Right lobe of liver (tissue), 6 donors: ENCODE data around the gene OR13J1. TPM values are rescaled to one million over a fixed set of nuclear protein-coding genes. Genes with fewer than 3 reads are reported as not detected.

Experiments
- ATAC-seq, 4 donors: fragments of 200-7000 bp; cut with Tn5 transposase; one replicate each; pipeline ENCODE4 v1.9.1; 2020; ENCODE audit warnings: mild to moderate bottlenecking in 4 of 4, moderate library complexity in 4 of 4
- DNase-seq, 3 donors: peaks; one replicate each; pipeline ENCODE4 v3.0.0-alpha.2; 2020
- H3K27ac ChIP-seq, 3 donors: fragments of 200-600 bp; one replicate each; pipeline ENCODE4 v1.8.0; 2022
- H3K27me3 ChIP-seq, 2 donors: fragments of 200-600 bp; one replicate each; pipeline ENCODE4 v1.8.0; 2022
- H3K36me3 ChIP-seq, 4 donors: fragments of 200-600 bp; sonication (generic) in 1 of 4; one replicate each; pipeline versions ENCODE4 v1.5.1 to v1.8.0; 2017 to 2022; ENCODE audit warnings: control low read depth in 1 of 4
- H3K4me1 ChIP-seq, 4 donors: fragments of 200-600 bp; sonication (generic) in 1 of 4; one replicate each; pipeline versions ENCODE4 v1.5.1 to v1.8.0; 2017 to 2022; ENCODE audit warnings: control low read depth in 1 of 4
- H3K4me3 ChIP-seq, 3 donors: fragments of 200-600 bp; one replicate each; pipeline ENCODE4 v1.8.0; 2022
- H3K9me3 ChIP-seq, 4 donors: fragments of 200-600 bp; sonication (generic) in 1 of 4; one replicate each; pipeline versions ENCODE4 v1.5.1 to v1.8.0; 2017 to 2022; ENCODE audit warnings: control low read depth in 1 of 4
- POLR2A ChIP-seq: fragments of 450-650 bp; IDR thresholded peaks from one replicate; pipeline ENCODE4 v1.6.1; 2017; ENCODE audit warnings: antibody characterized with exemption, mild to moderate bottlenecking
- WGBS: methylation state at CpG from one replicate; pipeline ENCODE4 v1.1.6; 2018; ENCODE audit warnings: low coverage, low lambda C conversion rate; ENCODE audit not compliant: insufficient coverage; ENCODE audit errors: missing lambda C conversion rate; 5-methylcytosine and 5-hydroxymethylcytosine counted together
- intact Hi-C, 2 donors: fragments of 100-400 bp; cut with DNase I; formaldehyde crosslinking; loops; one replicate each; pipeline versions ENCODE4 v1.11.2 to v1.14.1; 2022
- long read RNA-seq: library from polyadenylated mRNA; unstranded; transcript quantifications from one replicate; pipeline ENCODE4 v2.0.0, GENCODE V29; 2019
- total RNA-seq, 6 experiments: library from RNA; depleted of rRNA in 2 of 6; stranded (reverse); fragments of >200 nt in 2 of 6; fragmentation: NEBNext Ultra II Directional in 3 of 6; extraction: Animal tissue kit (Norgen Biotek cat#: 25700) in 3 of 6; gene quantifications; one replicate each; pipeline versions ENCODE4 v1.1.0 to v1.2.4, GENCODE V29; 2016 to 2023
- TF ChIP-seq, protein P1 (sequence below), 4 donors: fragments of 200-600 bp in 3 of 4; fragments of 450-650 bp in 1 of 4; IDR thresholded peaks; one replicate each; pipeline versions ENCODE4 v1.5.1 to v1.8.0; 2016 to 2022; ENCODE audit warnings: antibody characterized with exemption in 4 of 4, mild to moderate bottlenecking in 2 of 4
- donor health status: DM: no; HTN: yes; CAD: no.
- donor health status: DM: no; HTN: no; CAD: no.
- donor health status: DM: no; HTN: no; CAD: no.
- donor health status: DM: no; HTN: yes; CAD: no.
- donor health status: DM: no; HTN: yes; CAD: no.

Gene OR13J1
- not detected for total RNA-seq
- long read RNA-seq = 0 reads

DNA sequence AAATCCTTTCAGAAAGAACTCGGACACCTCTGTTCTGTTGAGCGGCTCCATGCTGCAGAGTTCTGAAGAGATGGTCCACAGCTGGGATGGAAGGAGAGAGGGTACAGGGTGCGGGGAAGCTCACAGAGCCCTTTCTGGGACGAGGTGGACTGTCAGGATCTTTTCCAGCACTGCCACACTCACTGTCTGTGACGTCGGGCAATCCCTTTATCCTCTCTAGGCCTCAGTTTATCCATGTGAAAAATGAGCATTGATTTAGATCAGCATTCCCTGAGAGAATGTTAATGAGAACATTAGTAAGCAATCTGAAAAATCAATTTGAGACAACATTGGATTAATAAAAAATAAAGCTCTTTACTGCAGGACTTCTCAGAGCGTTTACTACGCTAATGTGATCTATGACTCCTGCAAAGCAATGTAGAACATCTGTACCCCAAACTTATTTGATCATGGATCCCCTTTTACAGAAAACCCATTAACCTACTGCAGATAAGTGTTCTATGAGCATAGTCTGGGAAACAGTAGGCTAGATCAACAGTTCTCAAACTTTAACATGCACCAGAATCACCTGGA is at the start of gene OR13J1:
OR13J1 (minus strand) TSS at position 51 of the 573 bp plus-strand sequence; CDS start at position 51, 0 bp downstream.
- TF ChIP-seq, protein P1, sequence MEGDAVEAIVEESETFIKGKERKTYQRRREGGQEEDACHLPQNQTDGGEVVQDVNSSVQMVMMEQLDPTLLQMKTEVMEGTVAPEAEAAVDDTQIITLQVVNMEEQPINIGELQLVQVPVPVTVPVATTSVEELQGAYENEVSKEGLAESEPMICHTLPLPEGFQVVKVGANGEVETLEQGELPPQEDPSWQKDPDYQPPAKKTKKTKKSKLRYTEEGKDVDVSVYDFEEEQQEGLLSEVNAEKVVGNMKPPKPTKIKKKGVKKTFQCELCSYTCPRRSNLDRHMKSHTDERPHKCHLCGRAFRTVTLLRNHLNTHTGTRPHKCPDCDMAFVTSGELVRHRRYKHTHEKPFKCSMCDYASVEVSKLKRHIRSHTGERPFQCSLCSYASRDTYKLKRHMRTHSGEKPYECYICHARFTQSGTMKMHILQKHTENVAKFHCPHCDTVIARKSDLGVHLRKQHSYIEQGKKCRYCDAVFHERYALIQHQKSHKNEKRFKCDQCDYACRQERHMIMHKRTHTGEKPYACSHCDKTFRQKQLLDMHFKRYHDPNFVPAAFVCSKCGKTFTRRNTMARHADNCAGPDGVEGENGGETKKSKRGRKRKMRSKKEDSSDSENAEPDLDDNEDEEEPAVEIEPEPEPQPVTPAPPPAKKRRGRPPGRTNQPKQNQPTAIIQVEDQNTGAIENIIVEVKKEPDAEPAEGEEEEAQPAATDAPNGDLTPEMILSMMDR (IDR thresholded peaks at IDR 0.05) = no peak
- no peak for TF ChIP-seq POLR2A
- Histone ChIP-seq H3K36me3 (no peaks in the 10 kb centered on the region), H3K9me3 (no peaks in the 10 kb centered on the region), H3K4me1 (no peaks in the 10 kb centered on the region), H3K27me3 (no peaks in the 10 kb centered on the region), H3K4me3 (no peak within 1 kb of the TSS), H3K27ac (no peak within 1 kb of the TSS)
- ATAC-seq = no peak
- WGBS = 79% methylated on average over 6 of the region's 8 CpGs
- no peak for DNase-seq
- intact Hi-C loops = no loop called here

- ATAC-seq (no peak), DNase-seq (no peak)
- no peak overlapping the region for H3K4me3 ChIP-seq
- intact Hi-C loops = no loop called here
- no peak for TF ChIP-seq POLR2A
- TF ChIP-seq, protein P1 (IDR thresholded peaks at IDR 0.05) = no peak
- no peaks in the 10 kb centered on the region for H3K9me3 ChIP-seq
- H3K27me3 ChIP-seq = no peaks in the 10 kb centered on the region
- WGBS = 69% methylated on average over 3 of the region's 3 CpGs
- H3K27ac ChIP-seq = peak overlapping the region in 2 of 3 donors; percentile 23 to 62
- peaks cover 0 to 44% (median 13%) of the 10 kb centered on the region in 4 donors for H3K4me1 ChIP-seq
- H3K36me3 ChIP-seq = no peaks in the 10 kb centered on the region
Measured at GRCh38 chr9:35919212-35920008, 49.2 kb upstream of the OR13J1 start.

- intact Hi-C loops = no loop called here
- 73% methylated on average over 3 of the region's 3 CpGs for WGBS
- Histone ChIP-seq H3K4me1 (peaks cover 0 to 42% (median 10%) of the 10 kb centered on the region in 4 donors), H3K9me3 (no peaks in the 10 kb centered on the region), H3K4me3 (no peak overlapping the region), H3K27ac (no peak overlapping the region), H3K36me3 (no peaks in the 10 kb centered on the region), H3K27me3 (no peaks in the 10 kb centered on the region)
- no peak for DNase-seq
- ATAC-seq = no peak
- no peak for TF ChIP-seq POLR2A
- TF ChIP-seq, protein P1 (IDR thresholded peaks at IDR 0.05) = no peak
Measured at GRCh38 chr9:35918780-35919179, 48.6 kb upstream of the OR13J1 start.

- Histone ChIP-seq H3K36me3 (no peaks in the 10 kb centered on the region), H3K27ac (no peak overlapping the region), H3K4me3 (no peak overlapping the region), H3K4me1 (peaks cover 0 to 38% (median 7%) of the 10 kb centered on the region in 4 donors), H3K27me3 (no peaks in the 10 kb centered on the region), H3K9me3 (no peaks in the 10 kb centered on the region)
- intact Hi-C loops = no loop called here
- DNase-seq (no peak), ATAC-seq (no peak)
- WGBS = 100% methylated on average over 1 of the region's 4 CpGs
- TF ChIP-seq, protein P1 (IDR thresholded peaks at IDR 0.05) = no peak
- TF ChIP-seq POLR2A = no peak
Measured at GRCh38 chr9:35917261-35917660, 47.1 kb upstream of the OR13J1 start.
